NCI-H1105 (cell line): ENCODE results near the gene RFX7.
"Not testable (repeated sequence)": the region's sequence is repeated elsewhere in the genome, so short reads cannot be mapped to it uniquely, and the experiment has no call there.

ENCODE experiments used
- DNase-seq: peaks from one replicate; lab custom pipeline; 2025; lab: John Stamatoyannopoulos, UW

RFX7 gene

DNA sequence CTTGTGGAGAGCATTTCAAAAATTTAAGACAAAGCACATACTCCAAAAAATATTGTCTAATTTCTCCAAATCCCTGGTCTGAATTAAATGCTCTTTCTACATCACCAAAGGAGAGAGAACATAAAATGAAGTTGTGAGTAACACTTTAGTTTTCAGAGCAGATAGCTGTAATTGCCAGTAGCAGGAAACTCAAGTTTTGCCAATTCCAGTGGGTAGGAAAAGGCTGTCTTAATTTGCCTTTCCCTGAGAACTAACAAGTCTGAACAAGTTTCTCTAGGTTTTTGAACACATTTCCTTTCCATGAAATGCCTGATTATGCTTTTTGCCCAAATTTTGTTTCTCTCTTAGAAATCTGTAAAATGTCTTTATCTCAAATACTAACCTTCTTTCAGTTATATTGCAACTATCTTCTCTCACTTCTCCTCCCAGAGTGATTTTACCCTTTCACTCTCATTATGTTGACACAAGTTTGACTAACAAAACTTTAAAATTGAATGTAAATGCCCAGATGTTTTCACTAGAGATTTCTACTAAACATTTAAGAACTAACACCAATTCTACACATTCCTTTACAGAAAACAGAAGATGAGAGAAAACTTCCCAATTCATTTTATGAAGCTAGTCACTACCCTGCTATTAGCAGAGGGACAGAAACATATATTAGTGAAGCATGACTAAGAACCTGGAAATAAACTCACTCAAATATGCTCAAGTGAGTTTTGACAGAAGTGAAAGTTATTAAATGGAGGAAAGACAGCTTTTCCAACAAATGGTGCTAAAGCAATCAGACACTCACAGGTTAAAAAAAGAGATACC lies 38.4 kb downstream of the RFX7 start:
- DNase-seq: no peak

DNA sequence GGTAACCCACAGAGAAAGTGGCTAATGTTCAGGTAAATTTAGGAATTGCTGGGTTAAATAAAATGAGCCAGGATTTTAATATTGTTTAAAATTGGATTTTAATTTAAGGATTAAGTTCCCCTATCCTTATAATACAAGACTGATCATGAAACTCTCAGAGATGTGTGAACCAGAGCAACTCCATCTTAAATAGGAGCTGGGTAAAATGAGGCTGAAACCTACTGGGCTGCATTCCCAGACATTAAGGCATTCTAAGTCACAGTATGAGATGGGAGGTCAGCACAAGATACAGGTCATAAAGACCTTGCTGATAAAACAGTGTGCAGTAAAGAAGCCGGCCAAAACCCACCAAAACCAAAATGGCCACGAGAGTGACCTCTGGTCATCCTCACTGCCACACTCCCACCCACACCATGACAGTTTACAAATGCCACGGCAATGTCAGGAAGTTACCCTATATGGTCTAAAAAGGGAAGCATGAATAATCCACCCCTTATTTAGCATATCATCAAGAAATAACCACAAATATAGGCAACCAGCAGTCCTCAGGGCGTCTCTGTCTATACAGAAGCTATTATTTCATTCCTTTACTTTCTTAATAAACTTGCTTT lies 40.3 kb downstream of the RFX7 start:
- not testable (repeated sequence) for DNase-seq

GRCh38 chr15:56202701-56203100 lies 41.0 kb downstream of the RFX7 start:
- DNase-seq: no peak

GRCh38 chr15:56199038-56199437 lies 44.6 kb downstream of the RFX7 start:
- no peak for DNase-seq

DNA sequence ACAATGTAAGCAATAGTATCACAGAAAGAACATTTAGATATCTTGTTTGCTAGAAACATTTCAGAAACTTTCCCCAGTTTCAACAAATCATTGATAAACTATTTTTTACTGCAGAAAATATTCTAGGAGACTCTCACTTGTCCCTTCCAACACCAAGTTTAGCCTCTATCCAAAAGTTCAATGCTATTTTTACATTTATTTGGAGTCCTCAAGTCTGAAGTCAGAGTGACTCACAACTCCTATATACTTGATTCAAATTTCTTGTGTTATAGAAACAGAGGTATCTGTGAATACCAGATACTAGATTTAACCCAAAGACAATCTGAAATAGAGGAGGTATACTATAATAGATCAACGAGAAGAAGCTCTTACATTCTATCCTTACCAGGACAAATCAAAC lies 49.6 kb downstream of the RFX7 start:
- DNase-seq: no peak

DNA sequence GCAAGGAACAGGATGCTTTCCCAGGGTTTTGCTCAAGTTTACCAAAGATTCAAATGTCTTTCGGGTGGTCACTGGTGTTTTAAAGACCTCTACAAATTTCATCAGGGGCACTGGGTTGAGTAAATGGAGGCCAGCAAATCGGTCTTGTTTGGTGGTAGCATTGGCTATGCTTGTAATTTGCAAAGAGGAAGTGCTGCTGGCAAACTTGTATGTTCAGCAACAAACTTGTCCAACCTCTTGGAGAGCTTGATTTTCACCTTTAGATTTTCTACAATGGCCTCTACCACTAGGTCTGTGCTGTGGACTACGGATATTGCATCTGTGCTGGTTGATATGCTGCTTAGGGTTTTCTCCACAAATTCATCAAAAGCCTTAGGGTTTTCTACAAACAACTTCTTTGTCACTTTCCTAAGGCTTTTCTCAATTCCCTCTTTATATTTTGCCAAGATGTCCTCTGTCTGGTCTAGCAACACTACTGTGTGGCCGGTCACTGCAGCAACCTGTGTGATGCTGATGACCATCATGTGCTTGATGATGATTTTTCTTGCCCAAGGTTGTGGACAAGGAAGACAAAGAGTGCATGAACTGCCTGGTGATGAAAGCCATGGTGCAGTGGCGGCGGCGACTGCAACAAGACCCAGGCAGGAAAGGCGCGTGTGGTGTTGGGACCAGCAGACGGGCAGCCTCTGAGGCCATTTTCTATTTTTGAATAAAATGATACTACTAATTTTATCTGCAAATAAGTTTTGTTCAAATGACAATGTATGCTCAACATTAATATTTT lies 50.8 kb downstream of the RFX7 start:
- no peak for DNase-seq

- DNase-seq: no peak
Observed at GRCh38 chr15:56187665-56188064, 56.0 kb downstream of the RFX7 start.

- no peak for DNase-seq
Observed at GRCh38 chr15:56185980-56186379, 57.7 kb downstream of the RFX7 start.

DNA sequence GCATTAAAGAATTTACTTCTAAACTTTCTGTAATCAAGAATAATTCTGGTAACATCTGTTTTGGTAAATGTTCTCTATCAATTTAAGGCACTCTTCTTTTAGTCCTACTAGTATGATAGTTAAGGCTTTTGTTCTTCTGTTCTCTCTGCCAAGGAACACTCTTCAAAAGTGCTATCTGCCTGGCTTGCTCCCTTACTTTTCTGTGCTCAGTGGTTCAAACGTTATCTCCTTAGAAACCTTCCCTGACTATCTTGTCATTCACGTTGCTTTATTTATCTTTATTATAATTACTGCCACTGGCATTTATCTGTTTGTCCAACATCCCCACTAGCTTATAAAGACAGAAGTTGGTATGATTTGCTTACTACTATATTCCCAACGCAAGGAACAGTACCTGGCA lies 59.2 kb downstream of the RFX7 start:
- DNase-seq: no peak

GRCh38 chr15:56180851-56181250 lies 62.8 kb downstream of the RFX7 start:
- no peak for DNase-seq

GRCh38 chr15:56176996-56177395 lies 66.7 kb downstream of the RFX7 start:
- DNase-seq: no peak

GRCh38 chr15:56175788-56176187 lies 67.9 kb downstream of the RFX7 start:
- DNase-seq: no peak

DNA sequence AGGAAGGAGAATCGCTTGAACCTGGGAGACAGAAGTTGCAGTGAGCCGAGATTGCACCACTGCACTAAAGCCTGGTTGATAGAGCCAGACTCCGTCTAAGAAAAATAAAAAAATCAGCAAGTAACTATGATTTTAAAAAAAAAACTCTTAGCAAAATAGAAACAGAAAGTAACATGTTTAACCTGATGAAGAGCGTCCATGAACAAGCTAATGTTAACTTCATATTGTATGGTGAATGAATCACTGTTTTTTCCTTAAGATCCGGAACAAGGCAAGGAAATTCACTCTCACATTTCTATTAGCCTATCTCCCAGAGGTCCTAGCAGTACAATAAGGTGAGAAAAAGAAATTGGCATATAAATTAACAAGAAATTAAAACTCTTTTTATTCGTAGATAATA lies 69.0 kb downstream of the RFX7 start:
- no peak for DNase-seq

DNA sequence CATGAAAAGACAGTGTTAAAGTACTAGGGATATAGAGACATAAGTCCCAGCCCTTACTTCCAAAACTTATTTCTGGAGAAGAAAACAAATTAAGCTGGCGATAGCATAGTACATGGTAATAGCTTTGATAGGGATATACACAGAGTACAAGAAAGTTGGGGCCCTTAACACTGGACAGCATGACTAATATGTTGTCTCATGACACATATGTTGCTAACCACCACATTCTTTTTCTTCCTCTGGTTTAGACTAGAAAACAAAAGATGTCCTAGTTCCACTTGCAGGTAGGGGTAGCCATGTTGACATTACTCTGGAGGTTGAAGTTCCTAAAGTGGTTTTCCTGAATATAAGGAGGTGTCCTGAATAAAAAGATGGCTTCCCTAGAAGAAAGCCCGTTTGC lies 75.3 kb downstream of the RFX7 start:
- no peak for DNase-seq

GRCh38 chr15:56165234-56165633 lies 78.4 kb downstream of the RFX7 start:
- no peak for DNase-seq

- DNase-seq: no peak
Observed at GRCh38 chr15:56160966-56161365, 82.7 kb downstream of the RFX7 start.

DNA sequence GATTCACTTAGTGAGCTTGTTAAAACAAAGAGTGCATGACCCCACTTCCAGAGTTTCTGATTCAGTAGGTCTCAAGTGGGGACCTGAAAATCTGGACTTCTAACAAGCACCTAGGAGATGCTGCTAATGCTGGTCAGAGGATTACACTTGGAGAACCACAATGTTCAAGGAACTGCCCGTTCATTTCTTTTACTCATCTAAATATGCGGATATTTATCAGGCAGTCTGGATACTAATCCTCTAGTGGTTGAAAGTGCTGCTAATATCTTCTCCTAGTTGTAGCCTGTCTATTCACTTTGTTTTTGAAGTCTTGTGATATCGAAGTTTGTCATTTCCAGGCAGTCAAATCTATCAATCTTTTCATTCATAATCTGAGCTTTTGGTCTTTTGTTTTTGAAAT lies 86.8 kb downstream of the RFX7 start:
- DNase-seq: no peak

DNA sequence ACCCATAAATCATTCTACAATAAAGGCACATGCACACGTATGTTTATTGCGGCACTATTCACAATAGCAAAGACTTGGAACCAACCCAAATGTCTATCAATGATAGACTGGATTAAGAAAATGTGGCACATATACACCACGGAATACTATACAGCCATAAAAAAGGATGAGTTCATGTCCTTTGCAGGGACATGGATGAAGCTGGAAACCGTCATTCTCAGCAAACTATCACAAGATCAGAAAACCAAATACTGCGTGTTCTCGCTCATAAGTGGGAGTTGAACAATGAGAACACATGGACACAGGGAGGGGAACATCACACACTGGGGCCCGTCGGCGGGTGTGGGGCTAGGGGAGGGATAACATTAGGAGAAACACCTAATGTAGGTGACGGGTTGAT lies 88.4 kb downstream of the RFX7 start:
- DNase-seq: not testable (repeated sequence)

- DNase-seq: not testable (repeated sequence)
Observed at GRCh38 chr15:56154768-56155167, 88.9 kb downstream of the RFX7 start.

DNA sequence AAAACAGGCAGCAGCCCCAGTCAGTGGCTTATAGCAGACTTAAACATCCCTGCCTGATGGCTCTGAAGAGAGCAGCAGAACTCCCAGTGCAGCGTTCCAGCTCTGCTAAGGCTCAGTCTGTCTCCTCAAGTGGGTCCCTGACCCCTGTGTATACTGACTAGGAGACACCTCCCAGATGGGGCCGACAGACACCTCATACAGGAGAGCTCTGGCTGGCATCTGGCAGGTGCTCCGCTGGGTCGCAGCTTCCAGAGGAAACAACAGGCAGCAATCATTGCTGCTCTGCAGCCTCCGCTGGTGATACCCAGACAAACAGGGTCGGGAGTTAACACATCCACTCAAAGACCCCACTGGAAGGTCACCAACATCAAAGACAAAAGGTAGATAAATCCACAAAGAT lies 93.5 kb downstream of the RFX7 start:
- DNase-seq: no peak

GRCh38 chr15:56148064-56148463 lies 95.6 kb downstream of the RFX7 start:
- DNase-seq: no peak

DNA sequence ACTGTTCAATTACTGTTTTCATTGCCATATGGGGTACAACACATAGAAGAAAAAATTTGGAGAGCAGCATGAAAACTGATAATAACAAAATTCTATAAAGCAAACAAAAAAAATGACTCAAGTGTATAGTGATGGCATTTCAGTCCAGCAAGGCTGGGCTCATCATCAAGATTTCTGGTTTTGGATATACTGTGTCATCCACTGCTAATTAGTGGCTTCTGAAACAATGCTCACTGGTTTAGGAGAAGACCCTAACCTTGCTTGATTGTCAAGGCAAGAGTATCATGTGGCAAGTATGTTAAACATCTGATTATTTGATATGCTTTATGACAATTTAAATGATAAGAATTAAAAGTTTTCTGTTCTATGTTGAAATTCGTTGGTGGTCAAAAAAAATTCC lies 96.9 kb downstream of the RFX7 start:
- no peak for DNase-seq

DNA sequence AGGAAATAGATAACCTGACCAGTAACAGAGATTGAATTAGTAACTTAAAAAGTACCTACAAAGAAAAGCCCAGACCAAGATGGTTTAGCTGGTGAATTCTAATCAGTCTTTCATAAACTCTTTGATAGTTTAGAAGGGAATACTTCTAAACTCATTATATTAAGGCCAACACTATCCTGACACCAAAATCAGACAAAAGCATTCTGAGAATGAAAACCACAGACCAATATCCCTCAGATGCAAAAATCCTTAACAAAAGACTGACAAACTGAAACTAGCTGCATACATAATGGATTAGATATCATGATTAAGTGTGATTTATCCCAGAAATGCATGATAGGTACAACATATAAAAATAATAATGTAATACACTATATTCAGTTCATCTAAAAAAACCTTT lies 115.6 kb downstream of the RFX7 start:
- no peak for DNase-seq
